HG02973 (cell line): ENCODE data around the gene ZNF783.
"Not testable (repeated sequence)": the region's sequence is repeated elsewhere in the genome, so short reads cannot be mapped to it uniquely, and the experiment has no call there.

Experiments used
- ATAC-seq: cut with Tn5 transposase; IDR thresholded peaks from one replicate; pipeline ENCODE4 v1.9.1; 2021; ENCODE audit warnings: moderate library complexity; ENCODE audit not compliant: unreplicated experiment

ZNF783 gene

DNA sequence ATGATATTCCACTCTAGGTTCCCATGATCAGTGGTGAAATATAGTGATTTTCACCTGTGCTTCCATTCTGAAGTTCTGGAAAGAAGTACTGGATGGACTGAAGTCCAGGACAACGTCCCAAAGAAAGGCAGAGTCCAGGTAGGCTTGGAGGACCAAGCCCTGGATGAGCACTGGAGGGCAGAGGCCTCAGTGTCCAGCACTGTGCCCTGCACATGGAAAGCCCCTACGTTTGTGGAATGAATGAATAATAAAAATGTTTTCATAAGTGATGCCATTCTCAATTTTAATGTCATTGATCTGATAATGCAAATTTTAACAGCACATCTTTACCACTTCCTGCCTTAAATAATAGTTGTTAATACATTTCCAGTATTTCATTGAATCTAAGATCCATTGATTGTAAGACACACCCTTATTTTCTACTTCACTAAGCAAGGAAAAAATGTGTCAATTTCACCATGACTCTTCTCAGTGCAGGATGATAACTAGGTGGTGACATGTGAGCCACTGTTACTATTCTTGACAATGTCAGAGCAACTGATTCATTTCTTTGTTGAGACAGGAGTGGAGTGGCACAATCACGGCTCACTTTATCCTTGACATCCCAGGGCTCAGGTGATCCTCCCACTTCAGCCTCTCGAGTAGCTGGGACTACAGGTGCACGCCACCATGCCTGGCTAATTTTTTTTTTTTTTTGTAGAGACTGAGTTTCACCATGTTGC, 35.2 kb downstream of the ZNF783 start:
- no peak for ATAC-seq

DNA sequence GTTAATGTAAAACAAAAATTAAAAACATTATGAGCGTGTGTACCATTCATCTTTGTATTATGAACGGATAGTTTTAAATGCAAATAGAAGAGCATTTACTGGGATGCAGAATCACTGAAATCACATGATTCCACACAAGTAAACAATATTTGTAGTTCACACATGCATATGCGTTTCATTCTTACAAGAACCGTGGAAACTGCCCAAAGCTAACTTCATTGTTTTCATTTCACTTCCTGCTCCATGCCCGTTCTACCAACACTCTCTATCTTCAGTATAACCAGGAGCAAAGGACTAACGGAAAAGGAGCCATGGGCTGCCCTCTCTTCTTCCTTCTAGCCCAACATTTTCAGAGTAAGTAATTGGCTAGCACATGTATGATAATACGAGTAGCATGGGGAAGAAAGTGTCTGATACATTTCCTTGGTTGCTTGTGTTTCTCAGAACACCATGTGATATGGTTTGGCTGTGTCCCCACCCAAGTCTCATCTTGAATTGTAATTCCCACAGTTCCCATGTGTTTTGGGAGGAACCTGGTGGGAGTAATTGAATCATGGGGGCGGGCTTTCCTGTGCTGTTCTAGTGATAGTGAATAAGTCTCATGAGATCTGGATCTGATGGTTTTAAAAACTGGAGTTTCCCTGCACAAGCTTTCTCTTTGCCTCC, 38.8 kb downstream of the ZNF783 start:
- no peak for ATAC-seq

DNA sequence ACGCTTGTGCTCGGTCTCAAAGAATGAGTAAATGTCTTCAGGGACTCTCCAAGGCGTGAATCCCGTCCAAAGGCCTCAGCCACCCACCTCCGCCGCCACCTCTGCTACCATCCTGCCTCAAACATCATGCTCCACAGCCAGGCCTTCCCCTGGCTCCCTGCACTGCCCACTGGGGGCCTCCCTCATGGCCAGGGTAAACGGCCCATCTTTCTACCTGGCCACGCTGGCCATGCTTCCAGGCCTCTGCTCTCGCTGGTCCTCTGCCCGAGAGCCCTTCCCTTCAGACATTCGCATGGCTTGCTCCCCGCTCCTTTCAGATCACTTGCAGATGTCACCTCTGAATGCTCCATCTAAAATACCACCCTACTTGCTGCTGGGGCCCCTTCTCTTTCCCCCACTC, 40.2 kb downstream of the ZNF783 start:
- ATAC-seq = no peak

DNA sequence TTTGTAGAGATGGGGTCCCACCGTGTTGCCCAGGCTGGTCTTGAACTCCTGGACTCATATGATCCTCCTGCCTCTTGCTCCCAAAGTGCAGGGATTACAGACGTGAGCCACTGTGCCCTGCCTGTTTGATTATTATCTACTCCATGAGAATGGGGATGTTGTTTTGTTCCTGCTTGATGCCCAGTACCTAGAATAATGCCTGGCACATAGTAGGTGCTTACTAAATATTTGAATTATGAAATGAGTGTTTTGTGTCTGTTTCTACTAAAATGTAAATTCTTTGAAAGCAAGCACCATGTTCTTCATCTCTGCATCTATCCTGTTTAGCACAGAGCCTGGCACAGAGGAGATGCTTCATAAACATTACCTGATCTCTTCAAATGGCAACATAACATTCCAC, 40.9 kb downstream of the ZNF783 start:
- no peak for ATAC-seq

- ATAC-seq = no peak
These were observed 42.0 kb downstream of the ZNF783 start for GRCh38 chr7:149304006-149304405.

GRCh38 chr7:149306854-149307253, 44.9 kb downstream of the ZNF783 start:
- ATAC-seq = no peak

DNA sequence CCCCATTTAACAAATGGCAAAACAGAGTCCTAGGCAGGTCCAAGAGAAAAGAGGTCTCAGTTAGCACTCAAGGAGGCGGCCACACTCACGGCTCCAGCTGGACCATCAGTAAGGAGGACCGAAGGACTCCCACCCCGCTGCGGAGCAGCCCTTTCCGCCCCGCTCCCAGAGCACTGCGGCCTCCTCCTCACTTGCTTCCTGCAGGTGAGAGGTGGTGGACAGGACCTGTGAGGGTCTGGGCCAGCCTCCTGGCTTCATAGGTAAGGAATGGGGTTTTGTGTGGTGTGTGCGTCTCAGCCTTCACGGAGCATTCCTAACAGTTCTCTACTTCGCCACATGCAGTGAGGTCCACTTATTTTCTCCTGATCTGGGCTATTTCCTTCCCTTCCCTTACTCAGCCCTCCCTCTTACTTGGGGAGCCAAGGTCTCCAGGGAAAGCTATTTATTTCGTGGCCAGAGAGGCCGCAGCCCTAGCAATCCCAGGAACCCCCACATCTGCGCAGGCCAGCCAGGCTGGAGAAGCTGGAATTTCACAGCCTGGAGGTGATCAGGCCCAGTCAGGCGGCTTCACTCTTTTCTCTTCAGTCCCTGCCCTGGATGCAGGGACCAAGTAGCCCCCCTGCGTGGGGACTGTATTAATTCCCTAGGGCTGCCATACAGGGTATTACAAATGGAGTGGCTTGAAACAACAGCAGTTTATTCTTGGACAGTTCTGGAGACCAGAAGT, 45.9 kb downstream of the ZNF783 start:
- ATAC-seq = no peak

GRCh38 chr7:149310113-149310836, 48.3 kb downstream of the ZNF783 start:
- ATAC-seq = no peak

DNA sequence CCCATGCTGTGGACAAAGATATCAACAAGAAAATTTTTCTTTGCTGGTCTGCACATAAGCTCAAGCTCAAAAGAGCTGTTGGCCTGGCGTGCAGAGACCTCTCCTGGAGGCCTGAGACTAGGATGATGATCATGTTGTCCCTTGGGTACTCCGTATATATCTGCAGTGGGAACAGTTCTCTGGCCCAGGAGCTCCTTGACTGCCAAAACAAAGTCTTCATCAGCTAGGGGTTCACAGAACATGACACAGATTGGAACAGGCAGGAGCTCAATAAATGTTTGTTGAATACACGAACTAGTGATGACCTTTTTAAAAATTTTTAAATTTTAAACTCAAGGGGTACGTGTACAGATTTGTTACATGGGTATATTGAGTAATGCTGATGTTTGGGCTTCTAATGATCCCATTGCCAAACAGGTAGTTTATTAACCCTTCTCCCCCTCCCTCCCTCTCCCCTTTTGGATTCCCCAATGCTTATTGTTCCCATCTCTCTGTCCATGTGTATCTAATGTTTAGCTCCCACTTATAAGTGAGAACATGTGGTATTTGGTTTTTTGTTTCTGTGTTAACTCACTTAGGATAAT, 49.1 kb downstream of the ZNF783 start:
- ATAC-seq = no peak

DNA sequence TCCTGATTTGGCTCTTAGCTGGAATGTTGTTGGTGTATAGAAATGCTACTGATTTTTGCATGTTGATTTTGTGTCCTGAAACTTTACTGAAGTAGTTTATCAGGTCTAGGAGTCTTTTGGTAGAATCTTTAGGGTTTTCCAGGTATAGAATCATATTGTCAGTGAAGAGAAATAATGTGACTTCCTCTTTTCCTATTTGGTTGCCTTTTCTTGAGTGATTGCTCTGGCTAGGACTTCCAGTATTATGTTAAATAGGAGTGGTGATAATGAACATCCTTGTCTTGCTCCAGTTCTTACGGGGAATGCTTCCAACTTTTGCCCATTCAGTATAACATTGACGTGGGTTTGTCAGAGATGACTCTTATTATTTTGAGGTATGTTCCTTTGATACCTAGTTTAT, 52.0 kb downstream of the ZNF783 start:
- no peak for ATAC-seq

DNA sequence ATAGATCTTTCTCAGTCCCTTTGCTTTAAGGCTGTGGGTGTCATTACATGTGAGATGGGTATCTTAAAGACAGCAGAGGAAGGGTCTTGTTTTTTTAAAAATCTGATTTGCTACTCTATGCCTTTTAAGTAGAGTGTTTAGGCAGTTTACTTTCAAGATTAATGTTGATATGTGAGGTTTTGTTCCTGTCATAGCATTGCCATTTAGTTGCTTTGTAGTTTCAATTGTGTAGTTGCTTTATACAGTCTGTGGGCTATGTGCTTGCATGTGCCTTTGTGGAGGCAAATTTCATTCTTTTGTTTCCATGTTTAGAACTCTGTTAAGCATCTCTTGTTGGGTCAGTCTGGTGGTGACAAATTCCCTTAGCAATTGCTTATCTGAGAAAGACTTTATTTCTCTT, 54.6 kb downstream of the ZNF783 start:
- no peak for ATAC-seq

- no peak for ATAC-seq
These were observed 55.5 kb downstream of the ZNF783 start for GRCh38 chr7:149317496-149317895.

GRCh38 chr7:149317986-149318672, 56.1 kb downstream of the ZNF783 start:
- no peak for ATAC-seq

- ATAC-seq = no peak
These were observed 57.4 kb downstream of the ZNF783 start for GRCh38 chr7:149319376-149319775.

- no peak for ATAC-seq
These were observed 58.5 kb downstream of the ZNF783 start for GRCh38 chr7:149320313-149321124.

DNA sequence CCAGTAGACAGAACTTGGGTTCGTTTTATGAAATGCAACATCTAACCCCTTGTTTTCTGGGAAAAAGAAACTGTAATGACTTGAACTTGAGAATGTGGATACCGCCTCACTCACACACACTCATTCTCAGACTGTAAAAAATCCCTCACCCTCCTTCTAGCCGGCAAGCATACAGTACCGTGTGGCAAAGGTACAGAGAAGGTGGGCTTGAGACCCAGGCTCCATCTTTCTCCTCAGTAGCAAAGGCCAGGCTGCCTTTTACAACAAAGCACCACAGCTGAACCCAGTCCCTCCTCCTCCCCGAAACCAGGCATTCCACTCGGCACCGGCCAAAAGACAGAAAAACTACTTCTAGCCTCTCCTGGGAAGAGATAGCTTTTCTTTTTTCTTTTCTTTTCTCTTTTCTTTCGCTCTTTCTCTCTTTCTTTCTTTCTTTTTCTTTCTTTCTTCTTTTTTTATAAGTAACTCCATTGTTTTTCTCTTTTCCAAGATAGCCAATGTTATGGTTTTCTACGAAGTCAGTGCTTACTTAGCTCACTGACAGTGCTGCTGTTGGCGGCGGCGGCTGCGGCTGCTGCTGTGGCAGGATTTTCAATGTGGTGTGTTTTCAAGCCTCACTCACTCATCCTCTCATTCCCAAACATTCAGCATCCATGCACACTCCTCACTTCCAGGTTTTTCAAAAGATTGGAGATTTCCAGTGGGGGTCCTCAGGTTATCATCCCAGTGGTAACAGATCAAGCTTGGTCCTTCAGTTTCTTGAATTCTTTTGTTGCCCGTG, 59.3 kb downstream of the ZNF783 start:
- ATAC-seq = not testable (repeated sequence)

DNA sequence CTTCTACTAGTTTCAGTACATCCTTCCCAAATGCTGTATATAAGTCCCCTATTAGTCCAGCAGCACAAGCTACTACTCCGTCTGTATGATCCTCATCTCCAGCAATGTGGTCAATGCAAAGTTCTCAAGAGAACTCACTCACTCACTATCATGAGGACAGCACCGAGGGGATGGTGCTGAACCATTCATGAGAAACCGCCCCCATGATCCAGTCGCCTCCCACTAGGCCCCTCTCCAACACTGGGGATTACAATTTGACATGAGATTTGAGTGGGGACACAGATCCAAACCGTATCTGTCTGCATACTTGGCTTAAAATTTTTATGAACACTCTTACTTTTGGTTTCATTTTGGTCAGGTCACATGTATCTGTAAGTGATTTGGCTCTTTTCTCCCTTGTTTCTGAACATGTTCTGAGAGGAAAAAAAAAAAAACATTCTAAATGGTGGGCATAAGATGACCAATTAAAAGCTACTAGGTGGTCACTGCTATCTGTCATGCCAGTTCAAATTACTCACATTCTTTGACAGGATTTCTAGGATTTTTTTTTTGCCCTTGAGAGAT, 60.1 kb downstream of the ZNF783 start:
- no peak for ATAC-seq

- no peak for ATAC-seq
These were observed 60.7 kb downstream of the ZNF783 start for GRCh38 chr7:149322737-149323136.

DNA sequence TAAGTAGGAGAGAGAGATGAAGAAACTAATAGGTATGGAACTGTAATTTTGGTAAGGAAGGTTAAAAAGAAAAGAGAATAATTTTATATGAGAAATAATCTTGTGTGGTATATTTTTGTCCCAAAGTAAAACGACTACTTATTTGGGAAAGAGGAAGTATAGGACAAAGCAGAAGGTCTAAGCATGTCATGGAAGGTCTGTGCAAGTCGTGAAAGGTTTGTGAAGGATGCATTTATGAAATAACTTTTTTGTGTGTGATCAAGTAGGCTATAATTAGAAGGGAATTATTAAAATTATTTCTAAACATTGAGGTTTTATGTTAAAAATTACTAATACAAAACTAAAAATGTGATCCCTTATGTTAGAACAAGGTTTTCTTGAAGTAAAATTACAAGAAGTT, 63.3 kb downstream of the ZNF783 start:
- ATAC-seq = no peak
